HEK293T (cell line): ENCODE measurements around the gene KRT14.
"Not testable (repeated sequence)": the region's sequence is repeated elsewhere in the genome, so short reads cannot be mapped to it uniquely, and the experiment has no call there.

Experiments
- CTCF ChIA-PET: fragments of 350-600 bp; formaldehyde crosslinking; extraction: SDS; loops from one replicate; lab custom pipeline; 2021; ENCODE audit warnings: antibody characterized with exemption, inconsistent platforms; lab: Yijun Ruan, JAX
- POLR2A ChIA-PET: fragments of 350-600 bp; formaldehyde crosslinking; extraction: SDS; loops from one replicate; lab custom pipeline; 2020; ENCODE audit warnings: antibody characterized with exemption, inconsistent platforms; lab: Yijun Ruan, JAX
- DNase-seq: peaks from one replicate; pipeline ENCODE4 v3.0.0; 2012; ENCODE audit warnings: mixed read lengths; ENCODE audit errors: extremely low spot score
- ARNT ChIP-seq: fragments of 450-650 bp; IDR thresholded peaks from 2 replicates; pipeline ENCODE4 v1.6.1; 2017; ENCODE audit warnings: mild to moderate bottlenecking
- BHLHE40 ChIP-seq: fragments of 450-650 bp; IDR thresholded peaks from 2 replicates; pipeline ENCODE4 v1.6.1; 2016; ENCODE audit warnings: mild to moderate bottlenecking, moderate library complexity, borderline replicate concordance
- CTBP1 ChIP-seq: fragments of 450-650 bp; IDR thresholded peaks from 2 replicates; pipeline ENCODE4 v1.6.1; 2016; ENCODE audit warnings: borderline replicate concordance
- ELF4 ChIP-seq: fragments of 450-650 bp; IDR thresholded peaks from 2 replicates; pipeline ENCODE4 v1.6.1; 2017; ENCODE audit warnings: antibody characterized with exemption
- FOXA1 ChIP-seq: fragments of 450-650 bp; IDR thresholded peaks from 2 replicates; pipeline ENCODE4 v1.6.1; 2016; ENCODE audit warnings: mild to moderate bottlenecking
- FOXK2 ChIP-seq: fragments of 450-650 bp; IDR thresholded peaks from 2 replicates; pipeline ENCODE4 v1.6.1; 2016; ENCODE audit warnings: mild to moderate bottlenecking
- FOXM1 ChIP-seq: fragments of 450-650 bp; IDR thresholded peaks from 2 replicates; pipeline ENCODE4 v1.6.1; 2017; ENCODE audit warnings: mild to moderate bottlenecking, borderline replicate concordance
- HDGF ChIP-seq: fragments of 450-650 bp; IDR thresholded peaks from 2 replicates; pipeline ENCODE4 v1.6.1; 2017; ENCODE audit warnings: antibody characterized with exemption, borderline replicate concordance
- L3MBTL2 ChIP-seq: fragments of 450-650 bp; conservative IDR thresholded peaks from 2 replicates; pipeline ENCODE4 v1.6.1; 2016; ENCODE audit warnings: mild to moderate bottlenecking
- LEF1 ChIP-seq: fragments of 450-650 bp; IDR thresholded peaks from 2 replicates; pipeline ENCODE4 v1.6.1; 2017; ENCODE audit warnings: mild to moderate bottlenecking, borderline replicate concordance
- NFRKB ChIP-seq: fragments of 450-650 bp; IDR thresholded peaks from 2 replicates; pipeline ENCODE4 v1.6.1; 2016; ENCODE audit warnings: mild to moderate bottlenecking, moderate library complexity
- SP1 ChIP-seq: fragments of 450-650 bp; IDR thresholded peaks from 2 replicates; pipeline ENCODE4 v1.6.1; 2017
- SUZ12 ChIP-seq: fragments of 450-650 bp; IDR thresholded peaks from 2 replicates; pipeline ENCODE4 v1.6.1; 2016; ENCODE audit warnings: mild to moderate bottlenecking
- TARDBP ChIP-seq: fragments of 450-650 bp; IDR thresholded peaks from 2 replicates; pipeline ENCODE4 v1.6.1; 2016
- ZNF384 ChIP-seq: fragments of 450-650 bp; IDR thresholded peaks from 2 replicates; pipeline ENCODE4 v1.6.1; 2016
- TF ChIP-seq, protein P1 (sequence below): fragments of 450-650 bp; IDR thresholded peaks from 2 replicates; pipeline ENCODE4 v1.6.1; 2016

The KRT14 gene

DNA sequence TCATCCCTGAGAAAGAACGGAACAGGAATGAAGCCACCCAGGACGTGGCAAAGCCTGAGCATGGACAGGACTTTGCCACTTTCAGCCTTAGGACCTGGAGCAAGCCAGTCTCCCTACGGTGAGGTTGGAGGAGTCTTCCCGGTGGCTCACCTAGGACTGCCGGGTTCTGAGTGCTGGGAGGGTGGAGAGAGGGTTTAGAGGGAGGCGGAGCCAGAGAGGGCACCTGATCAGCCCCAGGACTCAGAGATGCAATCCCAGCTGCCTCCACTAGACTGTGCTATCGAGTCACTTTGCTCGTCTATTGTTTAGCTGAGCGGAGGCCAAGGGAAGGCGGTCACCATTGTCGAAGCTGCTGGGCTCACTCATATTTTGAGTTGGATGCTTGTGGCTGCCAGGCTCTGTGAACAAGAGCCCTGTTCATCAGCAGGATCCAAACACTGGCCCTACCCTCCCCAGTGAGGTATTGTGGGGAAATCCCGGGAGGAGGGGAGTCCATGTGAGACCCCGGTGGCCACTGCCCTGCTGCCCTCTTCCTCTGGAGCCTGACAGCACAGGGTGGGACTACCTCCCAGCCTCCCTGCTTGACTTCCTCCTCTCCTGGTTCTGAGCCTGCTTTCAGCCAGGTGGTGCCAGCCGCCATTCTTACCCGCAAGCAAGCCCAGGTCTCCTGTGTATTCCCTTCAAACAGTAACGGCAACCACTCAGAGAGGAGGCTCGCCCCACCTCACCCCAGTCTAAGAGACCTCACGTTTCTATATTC is 7.0 kb downstream of the KRT14 start:
- ChIA-PET POLR2A (interaction anchor here (0.5 to 1.5 kb wide), 6 partner anchors 11 to 1445 kb away, joined by 3 to 6 read pairs (median 4); partner anchors contain the start of gene EIF1), CTCF (interaction anchor here (0.5 to 1.6 kb wide), 12 partner anchors 9 to 1104 kb away, joined by 3 to 16 read pairs (median 3); no protein-coding TSS in a partner anchor)
- DNase-seq, result peak; percentile 96
- TF ChIP-seq LEF1 (no peak), ARNT (no peak), SUZ12 (no peak), ZNF384 (no peak), L3MBTL2 (no peak), NFRKB (no peak), ELF4 (no peak), CTBP1 (no peak)

DNA sequence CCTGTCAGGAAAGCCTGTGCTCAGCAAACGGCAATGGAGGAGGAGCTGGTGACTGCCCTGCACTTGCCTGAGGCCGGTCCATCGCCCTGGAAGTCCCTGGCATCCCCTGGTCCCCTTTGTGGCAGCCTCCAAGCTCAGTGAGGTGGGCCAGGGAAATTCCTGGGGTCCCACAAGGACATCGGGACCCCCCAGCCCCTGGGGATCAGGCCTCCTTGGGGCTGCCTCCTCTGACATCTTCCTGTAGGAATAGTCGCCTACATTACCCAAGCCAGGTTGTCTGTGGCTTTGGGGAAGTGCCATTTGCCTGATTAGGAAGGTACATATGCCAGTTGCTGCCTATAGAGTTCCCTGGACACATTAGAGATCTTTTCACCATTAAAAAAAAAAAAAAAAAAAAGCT is 7.7 kb downstream of the KRT14 start:
- ChIA-PET CTCF (interaction anchor here (0.7 to 1.6 kb wide), 9 partner anchors 8 to 88 kb away, joined by 3 to 16 read pairs (median 4); no protein-coding TSS in a partner anchor), POLR2A (interaction anchor here (0.5 to 1.5 kb wide), 5 partner anchors 10 to 1444 kb away, joined by 3 to 6 read pairs (median 4); partner anchors contain the start of gene EIF1)
- no peak for DNase-seq
- no peak for TF ChIP-seq ARNT
- TF ChIP-seq FOXA1, result no peak
- TF ChIP-seq CTBP1, result no peak
- TF ChIP-seq SP1, result no peak
- TF ChIP-seq L3MBTL2, result no peak
- TF ChIP-seq, protein P1, sequence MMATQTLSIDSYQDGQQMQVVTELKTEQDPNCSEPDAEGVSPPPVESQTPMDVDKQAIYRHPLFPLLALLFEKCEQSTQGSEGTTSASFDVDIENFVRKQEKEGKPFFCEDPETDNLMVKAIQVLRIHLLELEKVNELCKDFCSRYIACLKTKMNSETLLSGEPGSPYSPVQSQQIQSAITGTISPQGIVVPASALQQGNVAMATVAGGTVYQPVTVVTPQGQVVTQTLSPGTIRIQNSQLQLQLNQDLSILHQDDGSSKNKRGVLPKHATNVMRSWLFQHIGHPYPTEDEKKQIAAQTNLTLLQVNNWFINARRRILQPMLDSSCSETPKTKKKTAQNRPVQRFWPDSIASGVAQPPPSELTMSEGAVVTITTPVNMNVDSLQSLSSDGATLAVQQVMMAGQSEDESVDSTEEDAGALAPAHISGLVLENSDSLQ, result no peak
- no peak for TF ChIP-seq BHLHE40
- no peak for TF ChIP-seq TARDBP

DNA sequence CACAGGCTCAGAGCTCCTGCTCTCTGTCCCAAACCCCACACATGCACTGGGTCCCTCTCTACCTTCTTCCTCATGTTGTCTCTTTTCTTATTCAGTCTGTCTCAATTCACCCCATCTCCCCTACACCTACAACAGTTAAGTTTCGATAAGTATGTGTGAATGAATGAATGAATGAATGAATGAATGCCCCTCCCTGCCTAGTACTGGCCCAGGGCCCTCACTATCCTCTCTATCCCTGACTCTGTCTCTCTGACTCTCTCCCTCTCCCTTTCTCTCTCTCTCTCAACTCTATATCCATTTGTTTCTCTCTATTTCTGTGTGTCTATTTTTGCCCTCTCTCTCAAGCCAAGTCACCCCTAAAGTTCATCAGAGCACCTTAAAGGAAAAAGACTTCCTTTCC is 8.2 kb downstream of the KRT14 start:
- no peak for DNase-seq
- ChIA-PET POLR2A (interaction anchor here (1.1 to 1.5 kb wide), 2 partner anchors 15 to 110 kb away, joined by 3 to 4 read pairs; partner anchors contain the start of gene EIF1), CTCF (interaction anchor here (0.7 to 1.6 kb wide), 3 partner anchors 28 to 88 kb away, joined by 3 to 16 read pairs (median 4); no protein-coding TSS in a partner anchor)
- no peak for TF ChIP-seq FOXK2
- TF ChIP-seq LEF1, result no peak
- TF ChIP-seq NFRKB, result no peak
- TF ChIP-seq BHLHE40, result no peak
- TF ChIP-seq, protein P1, result no peak
- TF ChIP-seq ARNT, result no peak
- no peak for TF ChIP-seq FOXA1
- TF ChIP-seq CTBP1, result no peak
- TF ChIP-seq L3MBTL2, result no peak
- no peak for TF ChIP-seq ZNF384
- TF ChIP-seq TARDBP, result no peak
- no peak for TF ChIP-seq SUZ12
- TF ChIP-seq HDGF, result no peak
- TF ChIP-seq FOXM1, result no peak
- no peak for TF ChIP-seq SP1
- no peak for TF ChIP-seq ELF4

DNA sequence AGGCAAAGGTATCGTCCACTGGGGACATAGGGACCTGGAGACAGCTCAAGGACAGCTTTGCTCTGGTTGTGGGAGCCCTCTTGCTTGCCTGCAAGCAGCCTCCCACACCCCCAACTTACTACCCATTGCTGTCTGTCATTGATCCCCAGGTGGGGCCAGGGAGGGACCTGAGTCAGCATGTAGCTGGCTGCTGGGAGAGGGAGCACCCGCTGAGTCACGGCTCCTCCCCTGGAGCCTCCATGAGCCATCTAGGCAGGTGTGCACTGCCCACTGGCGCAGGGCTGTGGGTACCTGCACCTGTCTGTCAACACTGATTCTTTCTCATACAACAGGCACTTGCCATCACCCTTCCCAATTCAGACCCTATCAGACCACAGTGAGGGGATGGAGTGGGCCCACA is 10.0 kb downstream of the KRT14 start:
- CTCF ChIA-PET, DNase-seq: not testable (repeated sequence)
- POLR2A ChIA-PET, result interaction anchor here (1.0 kb wide), 1 partner anchor 112 kb away, joined by 3 read pairs; no protein-coding TSS in a partner anchor

DNA sequence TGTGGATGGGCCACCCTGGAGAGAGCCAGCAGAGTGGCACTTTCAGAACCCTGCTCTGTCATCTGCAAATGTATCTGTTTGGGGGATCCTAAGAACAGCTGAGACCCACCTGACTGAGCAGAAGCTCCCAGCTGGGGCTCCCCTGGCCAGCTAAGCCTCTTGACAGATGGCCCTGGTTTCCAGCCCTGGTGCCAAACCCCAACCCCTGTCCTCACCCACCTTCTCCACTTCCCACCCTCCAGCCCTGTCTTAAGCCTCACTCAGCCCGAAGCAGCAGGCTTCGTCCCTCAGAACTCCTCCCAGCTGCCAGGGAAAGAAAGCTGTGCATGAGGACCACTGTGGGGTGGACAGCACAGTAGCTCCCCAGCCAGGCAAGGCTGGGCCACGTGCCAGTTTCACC is 11.4 kb downstream of the KRT14 start:
- ChIA-PET POLR2A (no interaction called here), CTCF (no interaction called here)
- DNase-seq, result no peak
- TF ChIP-seq ELF4 (no peak), SUZ12 (no peak), ZNF384 (no peak), BHLHE40 (no peak), HDGF (no peak), SP1 (no peak), TARDBP (no peak), NFRKB (no peak), CTBP1 (no peak), ARNT (no peak), FOXA1 (no peak), LEF1 (no peak), FOXK2 (no peak), FOXM1 (no peak), L3MBTL2 (no peak)
- TF ChIP-seq, protein P1, result no peak
